CD14-positive monocyte (primary cell): Measurements from ENCODE around the gene AXL. TPM values are rescaled to one million over a fixed set of nuclear protein-coding genes. Genes with fewer than 3 reads are reported as not detected.

Experiments
- DNase-seq, 3 donors: peaks; one replicate each; pipeline ENCODE4 v3.0.0-alpha.2; 2011 to 2022
- H2AFZ ChIP-seq: 2 replicates; pipeline ENCODE4 v1.6.0; 2012; ENCODE audit warnings: mild to moderate bottlenecking, low read depth, low read length, inconsistent platforms; ENCODE audit not compliant: insufficient read depth, poor library complexity, severe bottlenecking
- H3K27ac ChIP-seq, 2 donors: 1 replicate in 1 of 2; 2 replicates in 1 of 2; pipeline ENCODE4 v1.5.1; 2012 to 2013; ENCODE audit warnings: low read length in 2 of 2, control low read depth in 1 of 2, inconsistent platforms in 1 of 2, low read depth in 1 of 2, mild to moderate bottlenecking in 1 of 2
- H3K27me3 ChIP-seq, 2 donors: one replicate each; pipeline versions ENCODE4 v1.6.0 to v1.6.1; 2011 to 2013; ENCODE audit warnings: low read length in 2 of 2; ENCODE audit not compliant: control insufficient read depth in 2 of 2, insufficient read depth in 2 of 2
- H3K36me3 ChIP-seq, 2 donors: replicated peaks in 1 of 2; 1 replicate in 1 of 2; 2 replicates in 1 of 2; pipeline versions ENCODE4 v1.5.1 to v1.6.1; 2012 to 2013; ENCODE audit warnings: low read length in 2 of 2, control low read depth in 1 of 2, inconsistent platforms in 1 of 2, mild to moderate bottlenecking in 1 of 2; ENCODE audit not compliant: insufficient read depth in 2 of 2, control insufficient read depth in 1 of 2
- H3K4me1 ChIP-seq, 2 donors: 1 replicate in 1 of 2; 2 replicates in 1 of 2; pipeline versions ENCODE4 v1.5.1 to v1.6.1; 2012 to 2013; ENCODE audit warnings: low read length in 2 of 2, control low read depth in 1 of 2, inconsistent platforms in 1 of 2, mild to moderate bottlenecking in 1 of 2, moderate library complexity in 1 of 2; ENCODE audit not compliant: insufficient read depth in 2 of 2, control insufficient read depth in 1 of 2
- H3K4me2 ChIP-seq: replicated peaks from 2 replicates; pipeline ENCODE3; 2012; ENCODE audit warnings: low read length, moderate library complexity, mild to moderate bottlenecking; ENCODE audit not compliant: poor library complexity, severe bottlenecking; ENCODE audit errors: extremely low read depth
- H3K4me3 ChIP-seq, 3 experiments: fragments of 200-600 bp in 1 of 3; sonication (generic) in 1 of 3; replicated peaks in 1 of 3; 1 replicate in 2 of 3; 2 replicates in 1 of 3; pipeline ENCODE4 v1.5.1; 2011 to 2013; ENCODE audit warnings: low read length in 3 of 3, mild to moderate bottlenecking in 3 of 3, control low read depth in 2 of 3, low read depth in 2 of 3, inconsistent platforms in 1 of 3, moderate library complexity in 1 of 3
- H3K79me2 ChIP-seq: 2 replicates; pipeline ENCODE4 v1.6.0; 2012; ENCODE audit warnings: mild to moderate bottlenecking, control low read depth, inconsistent platforms, low read length, moderate library complexity; ENCODE audit not compliant: insufficient read depth
- H3K9ac ChIP-seq: 2 replicates; pipeline ENCODE4 v1.6.0; 2017; ENCODE audit warnings: low read length, mild to moderate bottlenecking; ENCODE audit not compliant: insufficient read depth, poor library complexity, severe bottlenecking
- H3K9me3 ChIP-seq, 2 donors: replicated peaks in 1 of 2; 1 replicate in 1 of 2; 2 replicates in 1 of 2; pipeline versions ENCODE4 v1.5.1 to v1.6.1; 2012 to 2013; ENCODE audit warnings: low read length in 2 of 2, control low read depth in 1 of 2; ENCODE audit not compliant: control insufficient read depth in 1 of 2, insufficient read depth in 1 of 2
- H4K20me1 ChIP-seq: 2 replicates; pipeline ENCODE4 v1.6.0; 2012; ENCODE audit warnings: mild to moderate bottlenecking, low read length, control low read depth, moderate library complexity; ENCODE audit not compliant: insufficient read depth
- H3K27ac Mint-ChIP-seq, 7 donors: one replicate each; pipeline ENCODE4 v1.8.0; 2020; ENCODE audit warnings: mild to moderate bottlenecking in 7 of 7, mixed read lengths in 7 of 7, moderate library complexity in 6 of 7, inconsistent platforms in 2 of 7
- H3K27me3 Mint-ChIP-seq, 3 donors: one replicate each; pipeline ENCODE4 v1.8.0; 2021 to 2022; ENCODE audit warnings: low read depth in 3 of 3, mild to moderate bottlenecking in 3 of 3, mixed read lengths in 3 of 3, moderate library complexity in 3 of 3, inconsistent platforms in 1 of 3
- H3K36me3 Mint-ChIP-seq, 2 donors: one replicate each; pipeline ENCODE4 v1.8.0; 2020; ENCODE audit warnings: mixed read lengths in 2 of 2, inconsistent platforms in 1 of 2, mild to moderate bottlenecking in 1 of 2
- H3K4me1 Mint-ChIP-seq: one replicate; pipeline ENCODE4 v1.8.0; 2020; ENCODE audit warnings: mild to moderate bottlenecking, mixed read lengths
- H3K4me3 Mint-ChIP-seq, 2 donors: one replicate each; pipeline ENCODE4 v1.8.0; 2020; ENCODE audit warnings: mild to moderate bottlenecking in 2 of 2, mixed read lengths in 2 of 2, moderate library complexity in 1 of 2
- H3K9me3 Mint-ChIP-seq, 7 donors: one replicate each; pipeline ENCODE4 v1.8.0; 2020 to 2022; ENCODE audit warnings: mixed read lengths in 7 of 7, mild to moderate bottlenecking in 6 of 7, moderate library complexity in 6 of 7, inconsistent platforms in 2 of 7
- WGBS: methylation state at CpG from one replicate; pipeline ENCODE4 v1.1.5; 2013; ENCODE audit warnings: missing lambda C conversion rate; ENCODE audit not compliant: insufficient coverage; 5-methylcytosine and 5-hydroxymethylcytosine counted together
- intact Hi-C, 2 donors: fragments of 100-400 bp; cut with micrococcal nuclease; formaldehyde crosslinking; loops; one replicate each; pipeline versions ENCODE4 v1.15.0 to v1.15.1; 2023
- polyA plus RNA-seq, 3 donors: library from polyadenylated mRNA; depleted of rRNA in 1 of 3; unstranded in 2 of 3; stranded (reverse) in 1 of 3; fragments of 300-500 nt in 2 of 3; fragments of >200 nt in 1 of 3; fragmentation: Illumina TruSeq in 2 of 3; gene quantifications; 1 replicate in 2 of 3; 2 replicates in 1 of 3; pipeline ENCODE4 v1.2.3, GENCODE V29; 2012 to 2021
- TF ChIP-seq, protein P1 (sequence below): fragments of 200-600 bp; IDR thresholded peaks from one replicate; pipeline ENCODE4 v1.8.0; 2022; ENCODE audit warnings: antibody characterized with exemption, mild to moderate bottlenecking

Gene AXL
- polyA plus RNA-seq, 3 donors: 0.05 to 0.07 TPM; not detected in 1

DNA sequence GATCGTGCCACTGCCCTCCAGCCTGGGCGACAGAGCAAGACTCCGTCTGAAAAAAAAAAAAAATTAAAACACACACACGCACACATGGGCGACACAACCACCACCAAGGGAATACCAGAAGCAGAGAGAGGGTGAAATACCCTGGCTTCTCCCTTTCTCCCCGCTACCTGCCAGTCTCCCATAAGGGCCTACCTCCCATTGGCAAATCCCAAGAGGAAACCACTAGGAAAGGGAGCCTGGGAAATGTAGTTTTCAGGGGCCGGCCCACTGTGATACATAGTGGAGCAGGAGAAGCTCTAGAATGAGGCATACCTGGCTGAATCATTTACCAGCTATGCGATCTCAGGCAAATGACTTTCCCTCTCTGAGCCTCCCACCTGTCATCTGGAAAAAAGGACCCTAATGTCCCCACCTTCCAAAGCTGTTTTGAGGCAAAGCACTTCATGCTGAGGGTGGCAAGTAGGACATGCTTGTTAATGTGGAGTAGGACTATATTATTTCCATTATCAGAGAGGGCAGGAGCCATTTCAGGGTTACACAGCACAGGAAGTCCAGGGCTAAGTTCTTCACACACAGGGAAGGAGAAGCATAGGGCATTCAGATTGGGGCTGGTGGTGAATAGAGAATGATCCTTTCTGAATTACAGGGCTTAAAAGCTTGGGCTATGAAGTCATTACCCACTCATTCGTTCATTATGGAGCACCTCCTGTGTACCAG is 30.8 kb downstream of the AXL start:
- Mint-ChIP-seq H3K27ac (no peak overlapping the region), H3K9me3 (peaks cover 0 to 3% (median 0%) of the 10 kb centered on the region in 7 donors), H3K4me1 (no peaks in the 10 kb centered on the region), H3K27me3 (peaks cover 4 to 20% (median 16%) of the 10 kb centered on the region in 3 donors), H3K36me3 (no peaks in the 10 kb centered on the region), H3K4me3 (no peak overlapping the region)
- Histone ChIP-seq H3K9me3 (no peaks in the 10 kb centered on the region), H3K36me3 (no peaks in the 10 kb centered on the region), H4K20me1 (no peaks in the 10 kb centered on the region), H3K4me2 (no peak overlapping the region), H3K4me1 (no peaks in the 10 kb centered on the region), H2AFZ (no peak overlapping the region), H3K9ac (no peak overlapping the region), H3K27ac (no peak overlapping the region), H3K27me3 (no peaks in the 10 kb centered on the region), H3K4me3 (no peak overlapping the region), H3K79me2 (no peaks in the 10 kb centered on the region)
- no peak for DNase-seq
- TF ChIP-seq, protein P1, sequence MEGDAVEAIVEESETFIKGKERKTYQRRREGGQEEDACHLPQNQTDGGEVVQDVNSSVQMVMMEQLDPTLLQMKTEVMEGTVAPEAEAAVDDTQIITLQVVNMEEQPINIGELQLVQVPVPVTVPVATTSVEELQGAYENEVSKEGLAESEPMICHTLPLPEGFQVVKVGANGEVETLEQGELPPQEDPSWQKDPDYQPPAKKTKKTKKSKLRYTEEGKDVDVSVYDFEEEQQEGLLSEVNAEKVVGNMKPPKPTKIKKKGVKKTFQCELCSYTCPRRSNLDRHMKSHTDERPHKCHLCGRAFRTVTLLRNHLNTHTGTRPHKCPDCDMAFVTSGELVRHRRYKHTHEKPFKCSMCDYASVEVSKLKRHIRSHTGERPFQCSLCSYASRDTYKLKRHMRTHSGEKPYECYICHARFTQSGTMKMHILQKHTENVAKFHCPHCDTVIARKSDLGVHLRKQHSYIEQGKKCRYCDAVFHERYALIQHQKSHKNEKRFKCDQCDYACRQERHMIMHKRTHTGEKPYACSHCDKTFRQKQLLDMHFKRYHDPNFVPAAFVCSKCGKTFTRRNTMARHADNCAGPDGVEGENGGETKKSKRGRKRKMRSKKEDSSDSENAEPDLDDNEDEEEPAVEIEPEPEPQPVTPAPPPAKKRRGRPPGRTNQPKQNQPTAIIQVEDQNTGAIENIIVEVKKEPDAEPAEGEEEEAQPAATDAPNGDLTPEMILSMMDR: no peak
- intact Hi-C loops: no loop called here
- WGBS: 100% methylated on average over 1 of the region's 9 CpGs

DNA sequence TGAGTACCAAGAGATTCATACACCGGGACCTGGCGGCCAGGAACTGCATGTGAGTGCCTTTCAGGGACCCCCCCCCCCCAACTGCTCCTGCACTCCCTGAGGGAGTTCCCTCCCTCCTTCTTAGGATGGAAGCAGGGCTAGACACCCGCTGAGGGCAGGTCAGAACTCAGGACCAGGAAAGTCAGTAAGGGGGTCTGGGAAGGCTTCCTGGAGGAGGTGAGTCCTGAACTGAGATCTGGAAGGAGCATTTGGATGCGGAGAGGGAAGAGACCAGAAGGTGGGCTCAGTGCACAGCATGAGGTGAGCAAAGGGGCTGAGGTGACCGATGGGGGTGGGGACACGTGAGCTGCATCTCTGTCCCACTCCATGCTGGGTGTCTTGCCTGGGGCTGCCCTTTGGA is 34.6 kb downstream of the AXL start:
- no peaks in the 10 kb centered on the region for H3K27me3 ChIP-seq
- Mint-ChIP-seq H3K4me3 (peak overlapping the region in 1 of 2 donors; percentile 27), H3K36me3 (no peaks in the 10 kb centered on the region), H3K4me1 (no peaks in the 10 kb centered on the region), H3K27ac (no peak overlapping the region), H3K9me3 (peaks cover 0 to 3% (median 0%) of the 10 kb centered on the region in 7 donors), H3K27me3 (peaks cover 4 to 28% (median 15%) of the 10 kb centered on the region in 3 donors)
- H3K4me2 ChIP-seq: no peak overlapping the region
- TF ChIP-seq, protein P1: no peak
- no peaks in the 10 kb centered on the region for H3K36me3 ChIP-seq
- no peaks in the 10 kb centered on the region for H3K4me1 ChIP-seq
- intact Hi-C loops: no loop called here
- H4K20me1 ChIP-seq: no peaks in the 10 kb centered on the region
- no peaks in the 10 kb centered on the region for H3K79me2 ChIP-seq
- no peak overlapping the region for H3K4me3 ChIP-seq
- no peak for DNase-seq
- H3K9me3 ChIP-seq: no peaks in the 10 kb centered on the region
- H2AFZ ChIP-seq: no peak overlapping the region
- no peak overlapping the region for H3K9ac ChIP-seq
- no peak overlapping the region for H3K27ac ChIP-seq
- 100% methylated on average over 1 of the region's 6 CpGs for WGBS
